Fibroblast of lung (primary cell): Measurements from ENCODE around the gene CFH. TPM values are rescaled to one million over a fixed set of nuclear protein-coding genes. Genes with fewer than 3 reads are reported as not detected.

ENCODE experiments used
- DNase-seq, 2 donors: peaks; one replicate each; pipeline versions ENCODE4 v3.0.0 to v3.0.0-alpha.2; 2010; ENCODE audit warnings: low read depth in 2 of 2
- H2AFZ ChIP-seq: 2 replicates; pipeline ENCODE4 v1.5.1; 2012; ENCODE audit warnings: low read length, control low read depth, inconsistent platforms
- H3K27ac ChIP-seq: 2 replicates; pipeline ENCODE4 v1.5.1; 2011; ENCODE audit warnings: low read length, control low read depth; ENCODE audit not compliant: insufficient read depth
- H3K27me3 ChIP-seq: 2 replicates; pipeline ENCODE4 v1.5.1; 2011; ENCODE audit warnings: mild to moderate bottlenecking, low read length; ENCODE audit not compliant: control insufficient read depth, insufficient read depth
- H3K36me3 ChIP-seq: 2 replicates; pipeline ENCODE4 v1.5.1; 2011; ENCODE audit warnings: low read length; ENCODE audit not compliant: control insufficient read depth, insufficient read depth
- H3K4me1 ChIP-seq: 2 replicates; pipeline ENCODE4 v1.5.1; 2011; ENCODE audit warnings: low read length; ENCODE audit not compliant: control insufficient read depth, insufficient read depth; ENCODE audit errors: extremely low read depth
- H3K4me2 ChIP-seq: 2 replicates; pipeline ENCODE4 v1.5.1; 2011; ENCODE audit warnings: low read length, control low read depth; ENCODE audit not compliant: insufficient read depth; ENCODE audit errors: extremely low read depth
- H3K4me3 ChIP-seq, 4 experiments: fragments of 200-600 bp in 1 of 4; sonication (generic) in 1 of 4; replicated peaks in 1 of 4; 2 replicates each; pipeline ENCODE4 v1.5.1; 2011 to 2016; ENCODE audit warnings: low read length in 4 of 4, low read depth in 3 of 4, mild to moderate bottlenecking in 3 of 4, control low read depth in 2 of 4, inconsistent platforms in 1 of 4, mixed read lengths in 1 of 4; ENCODE audit not compliant: insufficient read depth in 1 of 4; ENCODE audit errors: control extremely low read depth in 1 of 4
- H3K79me2 ChIP-seq: 2 replicates; pipeline ENCODE4 v1.5.1; 2012; ENCODE audit warnings: mild to moderate bottlenecking, low read length, inconsistent platforms; ENCODE audit not compliant: control insufficient read depth, insufficient read depth
- H3K9ac ChIP-seq: 2 replicates; pipeline ENCODE4 v1.5.1; 2011; ENCODE audit warnings: mild to moderate bottlenecking, low read length, control low read depth; ENCODE audit not compliant: insufficient read depth
- H3K9me3 ChIP-seq: 2 replicates; pipeline ENCODE4 v1.5.1; 2012; ENCODE audit warnings: low read depth, low read length; ENCODE audit not compliant: control insufficient read depth, insufficient read depth
- H4K20me1 ChIP-seq: 2 replicates; pipeline ENCODE4 v1.5.1; 2011; ENCODE audit warnings: low read length; ENCODE audit not compliant: control insufficient read depth, insufficient read depth; ENCODE audit errors: extremely low read depth
- EZH2 ChIP-seq: IDR thresholded peaks from 2 replicates; pipeline ENCODE4 v1.5.1; 2012; ENCODE audit warnings: low read length, control low read depth, mild to moderate bottlenecking; ENCODE audit errors: missing control alignments
- polyA plus RNA-seq, 2 donors: library from polyadenylated mRNA; depleted of rRNA in 1 of 2; stranded (reverse) in 1 of 2; unstranded in 1 of 2; fragments of >200 nt; gene quantifications; 2 replicates each; pipeline ENCODE4 v1.2.1, GENCODE V29; 2011 to 2012; ENCODE audit warnings: missing spikeins in 1 of 2
- total RNA-seq: library from RNA; depleted of rRNA; stranded (reverse); fragments of >200 nt; gene quantifications from 2 replicates; pipeline ENCODE4 v1.2.1, GENCODE V29; 2014
- TF ChIP-seq, protein P1 (sequence below), 2 donors: IDR thresholded peaks in 1 of 2; conservative IDR thresholded peaks in 1 of 2; 1 replicate in 1 of 2; 2 replicates in 1 of 2; pipeline ENCODE4 v1.5.1; 2011 to 2012; ENCODE audit warnings: low read length in 2 of 2, control low read depth in 1 of 2, inconsistent platforms in 1 of 2, low read depth in 1 of 2, mild to moderate bottlenecking in 1 of 2

Gene CFH
- total and polyA plus RNA-seq, 2 donors (not counting 1 experiment from before 2014, with no cell fraction given): 83.0 to 237 TPM

DNA sequence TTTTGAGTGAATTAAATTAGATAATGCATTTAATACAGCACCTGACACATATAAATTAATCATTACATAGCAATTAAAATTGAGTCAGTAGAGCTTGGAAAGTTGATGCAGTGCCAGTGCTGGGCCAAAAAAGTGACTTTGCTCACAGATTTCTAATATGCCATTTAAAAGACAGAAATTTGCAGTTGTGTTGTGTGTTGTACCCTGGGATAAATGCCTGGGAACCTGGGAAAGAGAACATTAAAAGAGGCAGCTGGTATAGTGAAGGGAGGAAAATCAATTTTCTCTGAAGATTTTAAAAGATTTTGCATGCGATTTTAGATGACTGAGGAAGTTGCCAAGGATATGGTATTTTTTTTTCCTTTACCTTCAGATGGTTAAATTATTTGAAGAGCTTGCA is 10.9 kb upstream of the CFH start:
- H2AFZ ChIP-seq: no peak overlapping the region
- no peaks in the 10 kb centered on the region for H3K36me3 ChIP-seq
- no peak overlapping the region for H3K4me2 ChIP-seq
- DNase-seq: no peak
- no peaks in the 10 kb centered on the region for H3K27me3 ChIP-seq
- no peaks in the 10 kb centered on the region for H3K9me3 ChIP-seq
- no peak overlapping the region for H3K9ac ChIP-seq
- H3K4me1 ChIP-seq: no peaks in the 10 kb centered on the region
- H4K20me1 ChIP-seq: no peaks in the 10 kb centered on the region
- no peaks in the 10 kb centered on the region for H3K79me2 ChIP-seq
- H3K4me3 ChIP-seq: no peak overlapping the region
- no peak overlapping the region for H3K27ac ChIP-seq
- TF ChIP-seq, protein P1, sequence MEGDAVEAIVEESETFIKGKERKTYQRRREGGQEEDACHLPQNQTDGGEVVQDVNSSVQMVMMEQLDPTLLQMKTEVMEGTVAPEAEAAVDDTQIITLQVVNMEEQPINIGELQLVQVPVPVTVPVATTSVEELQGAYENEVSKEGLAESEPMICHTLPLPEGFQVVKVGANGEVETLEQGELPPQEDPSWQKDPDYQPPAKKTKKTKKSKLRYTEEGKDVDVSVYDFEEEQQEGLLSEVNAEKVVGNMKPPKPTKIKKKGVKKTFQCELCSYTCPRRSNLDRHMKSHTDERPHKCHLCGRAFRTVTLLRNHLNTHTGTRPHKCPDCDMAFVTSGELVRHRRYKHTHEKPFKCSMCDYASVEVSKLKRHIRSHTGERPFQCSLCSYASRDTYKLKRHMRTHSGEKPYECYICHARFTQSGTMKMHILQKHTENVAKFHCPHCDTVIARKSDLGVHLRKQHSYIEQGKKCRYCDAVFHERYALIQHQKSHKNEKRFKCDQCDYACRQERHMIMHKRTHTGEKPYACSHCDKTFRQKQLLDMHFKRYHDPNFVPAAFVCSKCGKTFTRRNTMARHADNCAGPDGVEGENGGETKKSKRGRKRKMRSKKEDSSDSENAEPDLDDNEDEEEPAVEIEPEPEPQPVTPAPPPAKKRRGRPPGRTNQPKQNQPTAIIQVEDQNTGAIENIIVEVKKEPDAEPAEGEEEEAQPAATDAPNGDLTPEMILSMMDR (conservative IDR thresholded peaks at IDR 0.05 in 1 of 2, IDR thresholded peaks at IDR 0.05 in 1 of 2; ENCODE audit: low read depth in 1 of 2, low read length in 2 of 2): no peak
- TF ChIP-seq EZH2: no peak

GRCh38 chr1:196649990-196650389 is 1.9 kb upstream of the CFH start:
- Histone ChIP-seq H3K27ac (no peak overlapping the region), H3K4me3 (no peak overlapping the region), H3K4me2 (no peak overlapping the region), H3K9me3 (no peaks in the 10 kb centered on the region), H3K36me3 (no peaks in the 10 kb centered on the region), H4K20me1 (no peaks in the 10 kb centered on the region), H3K27me3 (no peaks in the 10 kb centered on the region), H3K79me2 (no peaks in the 10 kb centered on the region), H3K9ac (no peak overlapping the region), H2AFZ (no peak overlapping the region), H3K4me1 (no peaks in the 10 kb centered on the region)
- no peak for DNase-seq
- TF ChIP-seq EZH2: no peak
- TF ChIP-seq, protein P1 (conservative IDR thresholded peaks at IDR 0.05 in 1 of 2, IDR thresholded peaks at IDR 0.05 in 1 of 2; ENCODE audit: low read depth in 1 of 2, low read length in 2 of 2): no peak

DNA sequence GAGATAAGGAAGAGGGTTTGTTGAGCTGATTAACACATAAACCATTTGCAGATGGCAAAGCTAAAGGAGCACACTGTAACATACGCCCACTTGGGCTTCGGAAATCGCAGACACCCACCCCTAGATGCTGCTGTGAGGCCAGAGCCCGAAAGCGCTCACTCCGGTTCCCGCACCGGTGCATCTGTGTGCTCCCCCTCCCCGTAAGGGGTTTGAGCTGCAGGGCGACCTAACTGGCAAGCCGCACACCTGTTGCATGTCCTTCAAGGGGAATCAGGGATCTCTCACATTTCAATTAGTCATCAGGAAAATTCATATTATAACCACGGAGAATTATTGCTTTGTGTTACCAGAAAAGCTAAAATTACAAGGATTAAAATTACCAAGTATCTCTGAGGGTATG is 1.4 kb upstream of the CFH start:
- Histone ChIP-seq H3K4me2 (no peak overlapping the region), H3K4me3 (no peak overlapping the region), H3K36me3 (no peaks in the 10 kb centered on the region), H4K20me1 (no peaks in the 10 kb centered on the region), H3K79me2 (no peaks in the 10 kb centered on the region), H3K4me1 (no peaks in the 10 kb centered on the region), H3K9ac (no peak overlapping the region), H3K27me3 (no peaks in the 10 kb centered on the region), H3K9me3 (no peaks in the 10 kb centered on the region), H3K27ac (no peak overlapping the region), H2AFZ (no peak overlapping the region)
- TF ChIP-seq, protein P1 (conservative IDR thresholded peaks at IDR 0.05 in 1 of 2, IDR thresholded peaks at IDR 0.05 in 1 of 2; ENCODE audit: low read depth in 1 of 2, low read length in 2 of 2): no peak
- TF ChIP-seq EZH2: no peak
- DNase-seq: no peak
